AG04450 (cell line): Measurements from ENCODE around the gene TGFA. TPM values are rescaled to one million over a fixed set of nuclear protein-coding genes. Genes with fewer than 3 reads are reported as not detected.

ENCODE experiments used
- CTCF ChIA-PET: fragments of 300-600, 350-600 bp; formaldehyde crosslinking; extraction: SDS; loops from one replicate; lab custom pipeline; 2022; ENCODE audit warnings: antibody characterized with exemption, inconsistent platforms; lab: Charles Lee
- POLR2A ChIA-PET: fragments of 350-600 bp; formaldehyde crosslinking; extraction: SDS; loops from one replicate; lab custom pipeline; 2021; ENCODE audit warnings: antibody characterized with exemption, inconsistent platforms; lab: Yijun Ruan, JAX
- DNase-seq: peaks from one replicate; pipeline ENCODE4 v3.0.0-alpha.2; 2011; ENCODE audit warnings: low read depth, low spot score
- H3K27ac ChIP-seq: one replicate; pipeline ENCODE4 v1.5.1; 2012; ENCODE audit warnings: low read depth, low read length, control low read depth
- H3K27me3 ChIP-seq: one replicate; pipeline ENCODE4 v1.6.0; 2012; ENCODE audit warnings: low read length; ENCODE audit not compliant: control insufficient read depth, insufficient read depth
- H3K4me3 ChIP-seq: 2 replicates; pipeline ENCODE4 v1.5.1; 2011; ENCODE audit warnings: mild to moderate bottlenecking, low read depth, low read length, control low read depth
- H3K9me3 ChIP-seq: 2 replicates; pipeline ENCODE4 v1.5.1; 2012; ENCODE audit warnings: low read length; ENCODE audit not compliant: control insufficient read depth, insufficient read depth
- CTCF ChIP-seq: IDR thresholded peaks from 2 replicates; pipeline ENCODE4 v1.5.1; 2011; ENCODE audit warnings: low read depth, low read length, control low read depth, inconsistent platforms
- polyA plus RNA-seq: library from polyadenylated mRNA; depleted of rRNA; stranded (reverse); fragments of >200 nt; gene quantifications from 2 replicates; pipeline ENCODE4 v1.2.3, GENCODE V29; 2011

TGFA gene
- polyA plus RNA-seq, 1 experiment, result not detected

- no peak for TF ChIP-seq CTCF
- H3K27ac ChIP-seq, result no peak overlapping the region
- no peaks in the 10 kb centered on the region for H3K27me3 ChIP-seq
- H3K9me3 ChIP-seq, result no peaks in the 10 kb centered on the region
- H3K4me3 ChIP-seq, result no peak overlapping the region
- no peak for DNase-seq
- POLR2A ChIA-PET, result no interaction called here
- CTCF ChIA-PET, result no interaction called here
These were observed 120.3 kb downstream of the TGFA start for GRCh38 chr2:70433315-70433714.

GRCh38 chr2:70431716-70432347 is 121.8 kb downstream of the TGFA start:
- TF ChIP-seq CTCF, result no peak
- DNase-seq, result no peak
- Histone ChIP-seq H3K27me3 (no peaks in the 10 kb centered on the region), H3K4me3 (no peak overlapping the region), H3K9me3 (no peaks in the 10 kb centered on the region), H3K27ac (no peak overlapping the region)
- ChIA-PET CTCF (no interaction called here), POLR2A (no interaction called here)

- H3K4me3 ChIP-seq, result no peak overlapping the region
- H3K9me3 ChIP-seq, result no peaks in the 10 kb centered on the region
- POLR2A ChIA-PET, result no interaction called here
- CTCF ChIA-PET, result no interaction called here
- no peak for DNase-seq
- H3K27me3 ChIP-seq, result peaks cover 3% of the 10 kb centered on the region
- TF ChIP-seq CTCF, result no peak
- no peak overlapping the region for H3K27ac ChIP-seq
These were observed 127.3 kb downstream of the TGFA start for GRCh38 chr2:70426341-70426740.

- H3K27ac ChIP-seq, result no peak overlapping the region
These were observed 127.8 kb downstream of the TGFA start for GRCh38 chr2:70425682-70426301.

More at GRCh38 chr2:70425682-70426301, 127.8 kb downstream of the TGFA start:
- ChIA-PET CTCF (no interaction called here), POLR2A (no interaction called here)
- H3K27me3 ChIP-seq, result peaks cover 3% of the 10 kb centered on the region
- no peak overlapping the region for H3K4me3 ChIP-seq
- DNase-seq, result no peak
- no peak for TF ChIP-seq CTCF
- H3K9me3 ChIP-seq, result no peaks in the 10 kb centered on the region
